DOHH2 (cell line): ENCODE results near the gene BDKRB2.

ENCODE experiments used
- CTCF ChIP-seq: fragments of 200-600 bp; sonication (generic); IDR thresholded peaks from one replicate; pipeline ENCODE4 v1.5.1; 2014; ENCODE audit warnings: antibody characterized with exemption, mild to moderate bottlenecking, low read depth, low read length; ENCODE audit not compliant: poor library complexity, severe bottlenecking
- EZH2phosphoT487 ChIP-seq: fragments of 200-600 bp; sonication (generic); IDR thresholded peaks from 2 replicates; pipeline ENCODE4 v1.6.1; 2017; ENCODE audit warnings: borderline replicate concordance, mild to moderate bottlenecking, antibody characterized with exemption, low read length, moderate library complexity, mixed read lengths

- TF ChIP-seq CTCF = no peak
- TF ChIP-seq EZH2phosphoT487 = no peak
Observed at GRCh38 chr14:96247031-96247430, 42.4 kb downstream of the BDKRB2 start.
